ENCODE data around the gene CDCA8.
"Not testable (repeated sequence)": the region's sequence is repeated elsewhere in the genome, so short reads cannot be mapped to it uniquely, and the experiment has no call there.

CDCA8 gene

GRCh38 chr1:37718181-37718900 is 26.0 kb downstream of the CDCA8 start:
- DNase-seq = no peak

- DNase-seq = no peak
Measured at GRCh38 chr1:37718901-37719571, 26.7 kb downstream of the CDCA8 start.

GRCh38 chr1:37719572-37720195 is 27.4 kb downstream of the CDCA8 start:
- DNase-seq = no peak

- no peak for DNase-seq
Measured at GRCh38 chr1:37720231-37721130, 28.2 kb downstream of the CDCA8 start.

- DNase-seq = no peak
Measured at GRCh38 chr1:37721565-37721964, 29.2 kb downstream of the CDCA8 start.

- DNase-seq = no peak
Measured at GRCh38 chr1:37722181-37723071, 30.1 kb downstream of the CDCA8 start.

GRCh38 chr1:37723072-37723389 is 30.7 kb downstream of the CDCA8 start:
- no peak for DNase-seq

GRCh38 chr1:37723390-37724078 is 31.2 kb downstream of the CDCA8 start:
- no peak for DNase-seq

- no peak for DNase-seq
Measured at GRCh38 chr1:37724575-37724974, 32.3 kb downstream of the CDCA8 start.

- no peak for DNase-seq
Measured at GRCh38 chr1:37725851-37726613, 33.7 kb downstream of the CDCA8 start.

GRCh38 chr1:37726751-37727585 is 34.7 kb downstream of the CDCA8 start:
- DNase-seq = no peak

- no peak for DNase-seq
Measured at GRCh38 chr1:37728416-37728815, 36.1 kb downstream of the CDCA8 start.

- no peak for DNase-seq
Measured at GRCh38 chr1:37730376-37730775, 38.1 kb downstream of the CDCA8 start.

GRCh38 chr1:37731312-37732019 is 39.1 kb downstream of the CDCA8 start:
- DNase-seq = no peak

GRCh38 chr1:37732111-37732780 is 39.9 kb downstream of the CDCA8 start:
- DNase-seq = no peak

- DNase-seq = no peak
Measured at GRCh38 chr1:37734629-37735591, 42.6 kb downstream of the CDCA8 start.

- not testable (repeated sequence) for DNase-seq
Measured at GRCh38 chr1:37737975-37738374, 45.7 kb downstream of the CDCA8 start.

Measured in fibroblast of skin of abdomen (primary cell).